ENCODE data around the gene JMJD7. TPM values are rescaled to one million over a fixed set of nuclear protein-coding genes. Genes with fewer than 3 reads are reported as not detected.

Gene JMJD7
- total RNA-seq, 1 experiment from 2014 or later = 7.5 TPM

Other genes with a start within 250 kb of the JMJD7 start
- 75.6 and 83.6 TPM in 2 replicates for gene MGA, start 167.7 kb upstream of the JMJD7 start, total RNA-seq (2014; rRNA removed; shearing (Covaris generic))
- 10.9 and 14.5 TPM in 2 replicates for gene MAPKBP1, start 53.6 kb upstream of the JMJD7 start, total RNA-seq (2014; rRNA removed; shearing (Covaris generic))
- gene PLA2G4B, start 10.8 kb downstream of the JMJD7 start, total RNA-seq (2014; rRNA removed; shearing (Covaris generic)) = 3.0 and 7.2 TPM in 2 replicates
- gene SPTBN5, start 66.0 kb downstream of the JMJD7 start, total RNA-seq (2014; rRNA removed; shearing (Covaris generic)) = 0.38 and 0.55 TPM in 2 replicates
- gene EHD4, start 144.5 kb downstream of the JMJD7 start, total RNA-seq (2014; rRNA removed; shearing (Covaris generic)) = 20.8 TPM in 2 replicates
- not detected in 2 replicates for gene PLA2G4E, start 192.9 kb downstream of the JMJD7 start, total RNA-seq (2014; rRNA removed; shearing (Covaris generic))

All from SJCRH30 (cell line).